SKM-1 (cell line): ENCODE data around the gene CAPSL.
"Not testable (repeated sequence)": the region's sequence is repeated elsewhere in the genome, so short reads cannot be mapped to it uniquely, and the experiment has no call there.

Experiments used
- DNase-seq: peaks from one replicate; lab custom pipeline; 2025; ENCODE audit not compliant: unreplicated experiment; lab: John Stamatoyannopoulos, UW

The CAPSL gene

GRCh38 chr5:35908228-35908627, 30.2 kb downstream of the CAPSL start:
- no peak for DNase-seq

GRCh38 chr5:35904443-35905132, 33.8 kb downstream of the CAPSL start:
- DNase-seq: no peak

GRCh38 chr5:35903631-35904203, 34.7 kb downstream of the CAPSL start:
- no peak for DNase-seq

GRCh38 chr5:35902046-35902672, 36.3 kb downstream of the CAPSL start:
- no peak for DNase-seq

- DNase-seq: no peak
Measured at GRCh38 chr5:35900972-35901695, 37.3 kb downstream of the CAPSL start.

GRCh38 chr5:35899800-35900199, 38.6 kb downstream of the CAPSL start:
- DNase-seq: no peak

- DNase-seq: no peak
Measured at GRCh38 chr5:35898952-35899660, 39.3 kb downstream of the CAPSL start.

- no peak for DNase-seq
Measured at GRCh38 chr5:35894131-35894530, 44.3 kb downstream of the CAPSL start.

GRCh38 chr5:35892799-35893198, 45.6 kb downstream of the CAPSL start:
- not testable (repeated sequence) for DNase-seq

GRCh38 chr5:35890021-35891020, 48.1 kb downstream of the CAPSL start:
- DNase-seq: no peak

GRCh38 chr5:35887321-35888100, 50.9 kb downstream of the CAPSL start:
- DNase-seq: no peak

GRCh38 chr5:35886381-35886780, 52.0 kb downstream of the CAPSL start:
- DNase-seq: no peak

GRCh38 chr5:35884773-35885172, 53.6 kb downstream of the CAPSL start:
- no peak for DNase-seq

- DNase-seq: peak; percentile 22
Measured at GRCh38 chr5:35884191-35884769, 54.1 kb downstream of the CAPSL start.

- DNase-seq: no peak
Measured at GRCh38 chr5:35881758-35882157, 56.7 kb downstream of the CAPSL start.

GRCh38 chr5:35880156-35880555, 58.3 kb downstream of the CAPSL start:
- peak; percentile 37 for DNase-seq

GRCh38 chr5:35879649-35880048, 58.8 kb downstream of the CAPSL start:
- DNase-seq: no peak

- DNase-seq: no peak
Measured at GRCh38 chr5:35879096-35879495, 59.3 kb downstream of the CAPSL start.

GRCh38 chr5:35878079-35878478, 60.3 kb downstream of the CAPSL start:
- DNase-seq: no peak
